Pancreas (tissue), 10 donors: ENCODE measurements around the gene INPP5A. TPM values are rescaled to one million over a fixed set of nuclear protein-coding genes. Genes with fewer than 3 reads are reported as not detected.

Experiments
- ATAC-seq, 4 donors: fragments of 200-7000 bp; cut with Tn5 transposase; one replicate each; pipeline versions ENCODE4 v1.8.0 to v1.9.1; 2020; ENCODE audit warnings: mild to moderate bottlenecking in 4 of 4, moderate library complexity in 4 of 4
- DNase-seq, 6 donors: peaks; one replicate each; pipeline ENCODE4 v3.0.0-alpha.2; 2020
- FAIRE-seq: peaks from 2 replicates; lab custom pipeline; 2012; peaks lifted over from hg19 to GRCh38; lab: Jason Lieb, UNC
- H3K27ac ChIP-seq, 4 donors: fragments of 200-600 bp; sonication (generic); 1 replicate in 3 of 4; 2 replicates in 1 of 4; pipeline versions ENCODE4 v1.5.0 to v1.8.0; 2020
- H3K27me3 ChIP-seq, 4 donors: fragments of 200-600 bp; one replicate each; pipeline ENCODE4 v1.8.0; 2021
- H3K36me3 ChIP-seq, 3 donors: fragments of 200-600 bp; sonication (generic) in 1 of 3; one replicate each; pipeline versions ENCODE4 v1.5.0 to v1.8.0; 2020 to 2021
- H3K4me1 ChIP-seq, 3 donors: fragments of 200-600 bp; one replicate each; pipeline ENCODE4 v1.8.0; 2021
- H3K4me3 ChIP-seq, 4 donors: fragments of 200-600 bp; sonication (generic) in 2 of 4; one replicate each; pipeline versions ENCODE4 v1.5.0 to v1.8.0; 2020 to 2021
- H3K9me3 ChIP-seq, 4 donors: fragments of 200-600 bp; one replicate each; pipeline ENCODE4 v1.8.0; 2021
- WGBS, 2 donors: extraction: QIAGEN DNeasy Blood & Tissue Kit; methylation state at CpG; one replicate each; pipeline ENCODE4 v1.1.7; 2013; 5-methylcytosine and 5-hydroxymethylcytosine counted together
- intact Hi-C, 3 donors: fragments of 100-400 bp; cut with DNase I; formaldehyde crosslinking; loops; one replicate each; pipeline versions ENCODE4 v1.11.1 to v1.14.2; 2022
- polyA plus RNA-seq, 2 donors: library from polyadenylated mRNA; stranded (reverse); fragments of 200-250 nt; gene quantifications; one replicate each; pipeline ENCODE4 v1.2.3, GENCODE V29; 2013
- total RNA-seq, 6 donors: library from RNA; stranded (reverse); fragmentation: NEBNext Ultra II Directional in 4 of 6; extraction: Animal tissue kit (Norgen Biotek cat#: 25700) in 4 of 6; gene quantifications; one replicate each; pipeline versions ENCODE4 v1.2.1 to v1.2.4, GENCODE V29; 2021 to 2023
- TF ChIP-seq, protein P1 (sequence below), 4 donors: fragments of 200-600 bp; sonication (generic) in 3 of 4; IDR thresholded peaks; one replicate each; pipeline versions ENCODE4 v1.5.0 to v1.8.0; 2021; ENCODE audit warnings: antibody characterized with exemption in 4 of 4
- donor health status: healthy with polysubstance abuse.
- donor health status: DM: no; HTN: no; CAD: no; lungs with moderate emphysema.
- donor health status: DM: no; HTN: no; CAD: no.
- donor health status: control.
- donor health status: control.
- donor health status: Bipolar disorder and iron deficiency.
- donor health status: DM: yes; HTN: yes; CAD: no.
- donor health status: DM: no; HTN: no; CAD: no.
- donor health status: DM: no; HTN: no; CAD: no.
- donor health status: DM: yes; HTN: yes; CAD: no.

INPP5A gene
- total and polyA plus RNA-seq, 8 donors = 5.9 to 15.6 (median 11.3) TPM

DNA sequence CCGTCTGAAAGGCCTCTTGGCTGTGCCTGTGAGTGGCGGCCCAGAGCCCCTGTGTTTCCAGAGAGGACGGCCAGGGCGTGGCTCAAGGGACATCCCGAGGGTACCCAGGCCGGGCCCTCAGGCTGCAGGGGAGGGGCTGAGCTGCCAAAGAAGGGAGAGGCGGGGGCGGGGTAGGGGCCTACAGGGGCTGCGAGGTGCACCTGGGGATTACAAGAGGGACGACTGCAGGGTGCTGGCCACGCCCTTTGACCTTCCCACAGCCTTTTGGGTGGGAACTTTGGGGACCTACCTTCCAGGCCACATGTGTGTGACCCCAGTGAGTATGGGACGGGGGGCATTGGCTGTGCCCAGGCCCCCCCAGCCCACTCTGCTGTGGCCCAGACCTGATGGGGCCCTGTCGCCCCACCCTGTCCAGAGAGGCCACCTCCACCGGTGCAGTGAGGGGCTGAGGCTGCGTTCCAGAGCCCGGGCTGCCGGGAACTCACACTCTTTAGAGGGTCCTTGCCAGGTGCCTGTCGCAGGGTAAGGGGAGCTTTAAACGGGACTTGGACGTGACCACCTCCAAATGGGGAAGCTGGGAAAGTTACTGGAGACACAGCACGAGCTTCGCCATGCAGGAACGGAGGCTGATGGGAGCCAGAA, 267.3 kb downstream of the INPP5A start:
- TF ChIP-seq, protein P1, sequence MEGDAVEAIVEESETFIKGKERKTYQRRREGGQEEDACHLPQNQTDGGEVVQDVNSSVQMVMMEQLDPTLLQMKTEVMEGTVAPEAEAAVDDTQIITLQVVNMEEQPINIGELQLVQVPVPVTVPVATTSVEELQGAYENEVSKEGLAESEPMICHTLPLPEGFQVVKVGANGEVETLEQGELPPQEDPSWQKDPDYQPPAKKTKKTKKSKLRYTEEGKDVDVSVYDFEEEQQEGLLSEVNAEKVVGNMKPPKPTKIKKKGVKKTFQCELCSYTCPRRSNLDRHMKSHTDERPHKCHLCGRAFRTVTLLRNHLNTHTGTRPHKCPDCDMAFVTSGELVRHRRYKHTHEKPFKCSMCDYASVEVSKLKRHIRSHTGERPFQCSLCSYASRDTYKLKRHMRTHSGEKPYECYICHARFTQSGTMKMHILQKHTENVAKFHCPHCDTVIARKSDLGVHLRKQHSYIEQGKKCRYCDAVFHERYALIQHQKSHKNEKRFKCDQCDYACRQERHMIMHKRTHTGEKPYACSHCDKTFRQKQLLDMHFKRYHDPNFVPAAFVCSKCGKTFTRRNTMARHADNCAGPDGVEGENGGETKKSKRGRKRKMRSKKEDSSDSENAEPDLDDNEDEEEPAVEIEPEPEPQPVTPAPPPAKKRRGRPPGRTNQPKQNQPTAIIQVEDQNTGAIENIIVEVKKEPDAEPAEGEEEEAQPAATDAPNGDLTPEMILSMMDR (IDR thresholded peaks at IDR 0.05) = no peak
- Histone ChIP-seq H3K36me3 (no peaks in the 10 kb centered on the region), H3K9me3 (no peaks in the 10 kb centered on the region), H3K4me1 (no peaks in the 10 kb centered on the region), H3K4me3 (no peak overlapping the region), H3K27me3 (no peaks in the 10 kb centered on the region), H3K27ac (no peak overlapping the region)
- DNase-seq (peak in 2 of 6 donors; percentile 36 to 39), FAIRE-seq (no peak), ATAC-seq (no peak)
- WGBS, 2 donors = 50 to 66% methylated on average over 23 of the region's 23 CpGs
- intact Hi-C loops = no loop called here

DNA sequence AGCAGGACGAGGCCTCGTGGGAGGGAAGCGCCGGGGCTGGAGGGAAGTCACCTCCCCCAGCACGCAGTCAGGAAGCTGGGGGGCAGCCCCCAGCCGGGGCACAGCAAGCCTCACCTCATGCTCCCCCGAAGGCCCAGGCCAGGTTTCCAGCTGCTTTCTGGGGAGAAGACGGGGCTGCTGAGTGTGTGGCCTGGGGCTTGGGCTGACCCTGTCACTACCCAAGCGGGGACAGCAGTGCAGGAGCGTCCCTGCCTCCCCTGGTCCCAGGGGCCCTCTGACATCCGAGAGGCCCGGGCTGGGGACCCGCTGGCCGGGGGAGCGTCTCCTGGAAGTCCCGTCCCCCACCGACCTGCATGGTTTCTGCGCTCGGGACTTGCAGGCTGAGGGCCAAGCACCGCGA, 268.0 kb downstream of the INPP5A start:
- Histone ChIP-seq H3K27ac (no peak overlapping the region), H3K9me3 (no peaks in the 10 kb centered on the region), H3K4me3 (no peak overlapping the region), H3K27me3 (no peaks in the 10 kb centered on the region), H3K36me3 (no peaks in the 10 kb centered on the region), H3K4me1 (no peaks in the 10 kb centered on the region)
- DNase-seq = peak in 2 of 6 donors; percentile 41 to 61
- 54 to 67% methylated on average over 19 to 21 of the region's 21 CpGs for WGBS, 2 donors
- ATAC-seq = no peak
- no peak for FAIRE-seq
- intact Hi-C loops = no loop called here
- TF ChIP-seq, protein P1 (IDR thresholded peaks at IDR 0.05) = no peak

DNA sequence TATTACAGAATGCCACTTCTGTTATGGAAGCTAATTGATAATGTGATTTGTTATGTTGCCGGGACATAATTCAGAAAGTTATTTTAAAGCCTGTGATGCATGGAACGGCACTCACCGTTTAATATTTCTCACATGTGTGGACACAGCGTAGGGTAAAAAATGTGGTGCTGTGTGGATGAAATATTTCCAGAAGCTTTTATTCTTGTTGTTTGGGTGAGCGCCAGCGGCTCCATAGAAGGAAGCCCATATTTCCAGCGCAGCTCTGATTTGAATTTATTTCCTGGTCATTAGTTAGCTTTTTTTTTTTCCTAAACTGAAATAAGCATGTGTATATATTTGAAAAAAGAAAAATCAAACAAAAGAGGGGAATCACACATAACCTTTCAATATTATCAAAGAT, 268.5 kb downstream of the INPP5A start:
- H3K27me3 ChIP-seq = no peaks in the 10 kb centered on the region
- H3K36me3 ChIP-seq = no peaks in the 10 kb centered on the region
- intact Hi-C loops = no loop called here
- TF ChIP-seq, protein P1 (IDR thresholded peaks at IDR 0.05) = no peak
- DNase-seq (peak in 1 of 6 donors; percentile 7), FAIRE-seq (no peak), ATAC-seq (no peak)
- no peaks in the 10 kb centered on the region for H3K9me3 ChIP-seq
- H3K27ac ChIP-seq = no peak overlapping the region
- H3K4me3 ChIP-seq = no peak overlapping the region
- no peaks in the 10 kb centered on the region for H3K4me1 ChIP-seq
- 59 to 64% methylated on average over 7 of the region's 7 CpGs for WGBS, 2 donors

DNA sequence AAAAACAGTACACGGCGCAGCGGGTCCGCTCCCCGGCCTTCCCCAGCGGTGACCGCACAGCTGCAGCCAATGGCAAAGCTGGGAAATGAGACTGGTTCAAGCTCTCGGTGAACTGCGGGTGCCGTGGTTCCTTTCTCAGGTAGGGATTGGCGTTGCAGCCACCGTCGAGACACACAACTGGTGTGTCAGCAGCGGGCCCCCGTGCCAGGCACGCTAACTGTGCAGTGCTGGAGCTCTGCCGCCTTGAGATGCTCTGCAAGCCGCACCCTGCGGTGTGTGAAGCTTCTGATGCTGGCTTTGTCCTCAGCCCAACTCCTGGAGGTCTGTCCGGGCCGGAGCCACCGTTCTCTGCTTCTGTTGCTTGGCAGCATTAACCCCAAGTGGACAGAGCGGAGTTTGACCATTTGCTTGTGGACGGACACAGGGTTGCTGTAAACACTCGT, 269.0 kb downstream of the INPP5A start:
- no peaks in the 10 kb centered on the region for H3K27me3 ChIP-seq
- DNase-seq (peak in 2 of 6 donors; percentile 35 to 44), FAIRE-seq (no peak), ATAC-seq (no peak)
- no peaks in the 10 kb centered on the region for H3K9me3 ChIP-seq
- TF ChIP-seq, protein P1 (IDR thresholded peaks at IDR 0.05) = no peak
- 65 to 80% methylated on average over 25 of the region's 25 CpGs for WGBS, 2 donors
- H3K27ac ChIP-seq = no peak overlapping the region
- intact Hi-C loops = no loop called here
- H3K4me3 ChIP-seq = no peak overlapping the region
- H3K36me3 ChIP-seq = no peaks in the 10 kb centered on the region
- H3K4me1 ChIP-seq = no peaks in the 10 kb centered on the region

DNA sequence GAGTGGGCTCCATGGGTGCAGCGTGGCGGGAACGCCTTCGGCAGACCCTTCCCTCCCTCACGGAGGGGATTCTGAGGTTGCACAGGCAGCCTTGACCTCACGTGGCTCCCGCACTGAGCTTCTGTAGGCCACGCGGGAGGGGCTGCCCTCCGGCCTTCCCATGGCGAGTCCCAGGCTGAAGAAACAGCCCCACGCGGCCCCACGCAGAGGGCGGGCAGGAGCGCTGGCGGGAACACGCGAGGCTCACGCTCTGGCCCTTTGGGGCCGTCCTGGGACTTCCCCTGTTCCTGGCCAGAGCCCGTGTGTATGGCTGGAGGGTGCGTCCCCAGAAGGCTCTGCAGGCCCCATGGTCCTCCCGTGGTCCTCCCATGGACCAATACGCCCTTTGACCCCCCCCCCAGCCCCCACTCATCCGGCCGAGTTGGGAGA, 270.0 kb downstream of the INPP5A start:
- ATAC-seq = no peak
- 77 to 79% methylated on average over 22 to 27 of the region's 27 CpGs for WGBS, 2 donors
- no peaks in the 10 kb centered on the region for H3K36me3 ChIP-seq
- TF ChIP-seq, protein P1 (IDR thresholded peaks at IDR 0.05) = no peak
- peak in 2 of 6 donors; percentile 41 to 47 for DNase-seq
- H3K27ac ChIP-seq = no peak overlapping the region
- H3K4me1 ChIP-seq = no peaks in the 10 kb centered on the region
- no peaks in the 10 kb centered on the region for H3K27me3 ChIP-seq
- H3K4me3 ChIP-seq = no peak overlapping the region
- H3K9me3 ChIP-seq = no peaks in the 10 kb centered on the region
- FAIRE-seq = no peak
- intact Hi-C loops = no loop called here
